ENCODE measurements around the gene OTOS.

The OTOS gene

DNA sequence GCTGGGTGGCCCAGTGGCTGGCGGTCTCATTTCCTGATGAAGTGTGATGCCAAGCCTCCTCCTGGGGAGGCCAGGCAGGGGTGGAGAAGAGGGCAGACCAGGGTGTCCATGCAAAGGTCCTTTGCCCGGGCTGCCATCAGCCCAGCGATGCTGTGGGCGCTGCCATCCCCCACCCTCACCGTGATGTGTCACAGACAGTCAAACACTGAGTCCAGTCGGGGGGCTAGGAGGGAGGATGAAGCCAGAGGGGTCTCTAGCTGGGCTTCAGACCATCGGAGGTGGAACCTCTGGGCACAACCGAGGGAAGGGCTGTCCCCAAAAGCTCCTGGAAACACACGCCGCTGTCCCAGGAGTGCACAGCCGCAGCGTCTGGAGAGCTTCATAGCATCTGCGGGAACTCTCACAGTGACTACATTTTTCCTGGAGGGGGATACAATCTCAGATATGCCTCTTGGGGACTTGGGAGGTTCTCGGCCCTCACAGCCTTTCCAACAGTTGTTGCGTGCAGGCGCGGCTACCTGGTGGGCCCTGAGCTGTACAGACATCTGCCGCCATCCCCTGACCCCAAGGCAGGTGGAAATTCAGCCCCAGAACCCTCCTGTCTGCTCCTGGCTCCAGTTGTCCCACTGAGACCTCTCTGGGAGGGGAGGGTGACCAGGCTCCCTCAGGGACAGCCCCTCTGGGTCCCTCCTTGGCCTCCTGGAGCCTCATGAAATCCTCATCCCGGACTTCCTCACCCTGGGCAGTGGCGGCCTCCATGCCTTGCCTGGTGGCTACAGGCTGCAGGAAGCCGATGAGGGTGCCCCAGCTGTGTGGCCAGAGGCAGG is 26.5 kb upstream of the OTOS start:
- DNase-seq = no peak

DNA sequence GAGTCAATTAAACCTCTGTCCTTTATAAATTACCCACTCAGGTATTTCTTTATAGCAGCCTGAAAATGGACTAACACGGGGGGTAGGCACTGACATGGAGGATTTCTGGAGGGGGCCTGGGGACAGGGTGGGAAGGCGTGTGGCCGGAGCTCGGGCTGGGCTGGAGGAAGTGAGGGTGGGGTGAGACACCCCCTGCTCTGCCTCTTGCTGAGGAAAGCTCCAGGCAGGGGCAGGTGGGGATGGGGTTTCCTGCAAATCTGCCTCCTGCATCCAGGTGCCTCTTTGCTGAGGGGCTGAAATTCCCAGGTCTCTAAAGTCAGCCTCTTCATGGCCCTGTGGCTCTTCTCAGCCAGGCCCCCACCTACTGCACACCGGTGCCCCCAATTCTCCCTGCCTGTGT is 25.7 kb upstream of the OTOS start:
- DNase-seq = no peak

DNA sequence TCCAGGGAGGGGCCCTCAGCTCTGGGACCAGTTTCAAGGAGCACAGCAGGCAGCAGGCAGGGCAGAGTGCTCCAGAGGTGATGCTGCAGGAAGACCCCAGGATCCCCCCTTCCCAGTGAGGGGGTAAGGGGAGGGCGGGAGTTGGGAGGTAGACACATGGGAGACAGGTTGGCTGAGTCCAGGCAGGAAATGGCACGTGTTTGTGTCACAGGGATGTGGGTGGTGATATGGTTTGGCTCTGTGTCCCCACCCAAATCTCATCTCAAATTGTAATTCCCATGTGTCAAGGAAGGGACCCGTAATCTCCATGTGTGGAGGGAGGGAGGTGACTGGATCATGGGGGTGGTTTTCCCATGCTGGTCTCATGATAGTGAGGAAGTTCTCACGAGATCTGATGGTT is 25.2 kb upstream of the OTOS start:
- DNase-seq = no peak

DNA sequence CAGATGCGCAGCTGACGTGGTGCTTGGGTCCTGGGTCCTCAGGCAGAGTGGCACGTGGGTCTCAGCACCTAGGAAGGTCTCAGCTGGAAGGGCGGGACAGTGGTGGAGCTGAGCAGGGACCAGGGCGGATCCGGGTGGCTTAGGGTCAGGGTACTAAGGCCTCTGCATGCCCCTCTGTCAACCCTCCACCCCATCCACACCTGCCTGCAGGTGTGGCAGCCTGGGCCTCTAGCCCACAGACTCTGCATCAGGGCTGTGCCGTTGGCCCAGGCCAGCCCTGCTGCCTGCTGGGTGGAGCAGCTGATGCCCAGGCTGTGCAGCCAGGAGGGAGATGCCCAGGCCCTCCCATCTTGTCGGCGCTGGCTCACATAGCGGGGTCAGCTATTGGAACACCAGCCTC is 24.6 kb upstream of the OTOS start:
- no peak for DNase-seq

DNA sequence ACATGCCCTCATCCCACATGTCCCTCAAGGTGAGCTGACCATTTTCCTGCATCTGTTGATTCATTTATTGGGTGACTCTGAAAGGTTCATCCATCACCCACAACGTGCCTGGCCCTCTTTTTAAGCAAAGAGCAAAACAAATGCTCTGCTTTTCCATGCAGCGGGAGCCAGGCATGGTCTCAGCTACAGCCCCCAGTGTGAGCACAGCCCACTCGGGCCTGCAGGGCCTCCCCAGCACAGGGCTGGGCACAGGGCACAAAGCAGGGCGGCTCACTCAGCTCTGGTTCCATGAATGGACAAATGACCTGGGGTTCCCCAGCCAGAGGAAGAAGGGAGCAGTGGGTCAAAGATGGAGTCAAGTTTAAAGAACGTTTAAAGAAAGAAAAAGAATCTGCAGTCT is 24.1 kb upstream of the OTOS start:
- DNase-seq = no peak

DNA sequence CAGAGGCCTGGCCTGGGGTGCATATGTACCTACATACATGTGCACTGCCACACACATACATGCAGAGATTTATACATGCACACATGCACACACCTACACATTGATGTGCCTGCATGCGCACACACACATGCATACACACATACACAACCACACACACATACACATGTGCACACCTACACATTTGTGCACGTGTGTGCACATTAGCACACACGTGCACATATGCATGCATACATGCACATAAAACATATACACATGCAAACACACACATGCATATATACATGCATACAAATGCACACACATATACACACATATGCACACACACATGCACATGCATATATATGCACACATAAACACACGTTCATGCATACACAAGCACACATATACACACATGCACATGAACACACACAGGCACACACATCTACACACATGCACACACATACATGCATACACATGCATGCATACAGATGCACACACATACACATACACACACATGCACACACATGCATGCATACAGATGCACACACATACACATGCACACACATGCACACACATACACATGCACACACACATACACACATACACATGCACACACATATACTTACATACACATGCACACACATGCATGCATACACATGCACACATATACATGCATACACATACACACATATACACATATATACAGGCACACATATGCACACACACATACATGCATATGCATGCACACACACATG is 23.6 kb upstream of the OTOS start:
- DNase-seq = no peak

DNA sequence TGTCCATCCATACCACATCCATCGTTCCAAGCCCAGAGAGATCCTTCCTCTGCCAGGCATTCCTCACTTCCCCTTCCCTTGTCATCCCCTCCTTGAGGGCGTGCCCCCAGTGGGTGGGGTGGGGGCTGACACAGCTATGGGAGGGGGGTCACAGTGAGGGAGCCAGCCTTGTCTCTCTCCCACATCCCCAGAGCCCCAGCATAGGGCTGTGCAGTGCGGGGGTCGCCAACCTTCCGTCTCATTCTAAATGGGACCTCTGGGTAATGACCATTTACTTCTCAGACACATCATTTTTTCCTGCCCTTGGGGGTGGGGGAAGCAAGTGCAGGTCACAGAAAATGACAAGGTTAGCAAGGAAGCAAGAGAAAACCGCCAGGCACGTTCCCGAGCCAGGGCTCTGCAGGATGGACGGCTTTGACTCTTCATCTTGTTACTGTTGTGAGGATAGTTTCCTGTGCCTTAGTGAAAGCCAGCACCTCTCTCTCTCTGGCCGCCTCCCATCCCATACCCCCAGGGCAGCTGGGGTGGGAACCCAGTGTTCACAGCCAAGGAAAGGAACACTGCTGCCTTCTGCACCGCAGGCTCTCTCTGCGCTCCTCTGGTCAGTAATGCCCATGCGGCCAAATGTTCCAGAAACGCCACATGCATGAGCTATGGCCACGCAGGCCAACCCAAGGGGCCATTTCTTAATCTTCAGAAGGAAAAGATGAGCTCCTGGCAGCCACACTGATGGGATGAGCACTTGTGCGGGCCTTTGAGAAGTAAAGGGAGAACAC is 22.7 kb upstream of the OTOS start:
- DNase-seq = no peak

DNA sequence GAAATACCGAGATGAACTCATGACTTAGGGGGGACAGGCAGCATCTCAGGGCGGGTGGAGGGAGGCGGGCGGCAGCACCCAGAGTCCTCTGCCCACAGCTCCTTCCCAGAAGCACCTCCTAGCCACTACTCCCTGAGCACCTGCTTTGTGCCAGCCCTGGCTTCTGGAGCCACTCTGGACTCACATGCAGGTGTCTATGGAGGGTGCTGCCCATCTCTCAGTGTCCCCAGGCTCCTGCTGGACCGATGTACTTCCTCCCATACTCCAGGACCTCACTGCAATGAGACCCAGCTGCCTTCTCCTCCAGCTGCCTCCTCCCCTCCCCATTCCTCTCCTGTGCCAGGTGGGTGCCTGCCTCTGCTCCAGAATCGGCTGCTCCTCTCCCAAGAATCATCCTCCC is 22.1 kb upstream of the OTOS start:
- no peak for DNase-seq

DNA sequence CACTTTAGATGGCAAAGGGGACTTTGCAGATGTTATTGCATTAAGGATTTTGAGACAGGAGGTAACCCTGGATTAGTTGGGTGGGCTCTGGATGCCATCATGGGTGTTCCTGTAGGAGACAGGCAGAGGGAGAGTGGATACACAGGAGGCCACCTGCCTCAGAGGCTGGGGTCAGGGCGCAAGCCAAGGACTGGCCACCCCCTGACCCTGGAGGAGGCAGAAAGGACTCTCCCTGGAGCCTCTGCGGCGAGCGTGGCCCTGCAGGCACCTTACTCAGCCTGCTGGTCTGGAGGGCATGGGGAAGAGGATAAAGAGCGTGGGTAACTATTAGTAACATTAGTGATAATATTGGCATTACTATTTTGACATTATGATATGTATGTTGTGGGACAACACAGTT is 21.6 kb upstream of the OTOS start:
- DNase-seq = no peak

DNA sequence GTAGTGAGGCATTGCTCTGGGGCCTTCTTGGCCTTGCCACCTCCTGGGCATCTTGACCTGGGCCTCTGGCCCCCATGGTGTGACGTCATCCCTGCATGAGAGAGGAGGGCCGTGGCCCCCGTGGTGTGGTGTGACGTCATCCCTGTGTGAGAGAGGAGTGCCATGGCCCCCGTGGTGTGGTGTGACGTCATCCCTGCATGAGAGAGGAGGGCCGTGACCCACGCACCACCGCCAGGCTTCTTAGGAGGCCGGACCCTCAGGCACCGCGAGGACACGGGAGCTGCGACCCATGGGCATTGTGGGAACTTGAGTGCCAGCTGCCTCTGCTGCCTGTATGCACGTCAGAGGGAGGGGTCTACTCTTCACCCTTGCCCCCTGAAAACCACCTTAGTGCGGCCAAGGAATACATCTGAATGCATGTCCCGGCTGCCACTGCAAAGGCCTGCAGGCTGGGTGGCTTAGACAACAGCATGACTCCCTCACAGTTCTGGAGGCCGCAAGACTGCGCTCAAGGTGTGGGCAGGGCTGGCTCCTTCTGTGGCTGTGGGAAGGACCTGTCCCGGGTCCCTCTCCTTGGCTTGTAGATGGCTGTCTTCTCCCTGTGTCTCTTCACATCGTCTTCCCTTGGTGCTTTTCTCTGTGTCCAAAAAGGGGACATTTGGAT is 20.8 kb upstream of the OTOS start:
- no peak for DNase-seq

DNA sequence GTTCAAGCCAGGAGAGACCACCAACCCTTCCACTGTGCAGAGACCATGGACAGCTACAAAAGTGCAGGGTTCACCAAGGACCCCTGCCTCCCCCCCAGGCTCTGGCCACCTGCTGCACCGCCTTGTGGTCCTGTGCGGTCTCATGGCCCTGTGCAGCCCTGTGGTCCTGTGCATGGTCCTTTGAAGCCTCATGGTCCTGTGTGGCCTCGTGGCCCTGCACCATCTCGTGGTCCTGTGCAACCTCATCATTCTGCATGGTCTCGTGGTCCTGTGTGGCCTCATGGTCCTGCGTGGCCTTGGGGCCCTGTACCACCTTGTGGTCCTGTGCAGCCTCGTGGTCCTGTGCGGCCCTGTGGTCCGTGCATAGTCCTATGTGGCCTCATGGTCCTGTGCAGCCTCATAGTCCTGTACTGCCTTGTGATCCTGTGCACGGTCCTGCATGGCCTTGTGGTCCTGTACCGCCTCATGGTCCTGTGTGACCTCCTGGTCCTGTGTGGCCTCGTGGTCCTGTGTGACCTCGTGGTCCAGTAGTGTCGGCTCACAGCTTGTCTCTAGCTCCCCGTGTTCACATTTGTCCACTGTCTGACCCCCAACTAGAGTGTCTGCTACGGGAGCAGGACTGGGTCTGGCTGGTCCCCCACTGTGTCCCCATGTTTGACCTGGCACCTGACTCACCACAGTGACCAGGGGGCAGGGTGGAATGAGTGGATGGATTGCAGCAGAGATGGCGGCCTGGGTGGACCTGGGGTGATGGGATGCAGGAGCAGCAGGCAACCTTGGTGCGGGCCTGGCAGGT is 20.0 kb upstream of the OTOS start:
- DNase-seq = no peak

DNA sequence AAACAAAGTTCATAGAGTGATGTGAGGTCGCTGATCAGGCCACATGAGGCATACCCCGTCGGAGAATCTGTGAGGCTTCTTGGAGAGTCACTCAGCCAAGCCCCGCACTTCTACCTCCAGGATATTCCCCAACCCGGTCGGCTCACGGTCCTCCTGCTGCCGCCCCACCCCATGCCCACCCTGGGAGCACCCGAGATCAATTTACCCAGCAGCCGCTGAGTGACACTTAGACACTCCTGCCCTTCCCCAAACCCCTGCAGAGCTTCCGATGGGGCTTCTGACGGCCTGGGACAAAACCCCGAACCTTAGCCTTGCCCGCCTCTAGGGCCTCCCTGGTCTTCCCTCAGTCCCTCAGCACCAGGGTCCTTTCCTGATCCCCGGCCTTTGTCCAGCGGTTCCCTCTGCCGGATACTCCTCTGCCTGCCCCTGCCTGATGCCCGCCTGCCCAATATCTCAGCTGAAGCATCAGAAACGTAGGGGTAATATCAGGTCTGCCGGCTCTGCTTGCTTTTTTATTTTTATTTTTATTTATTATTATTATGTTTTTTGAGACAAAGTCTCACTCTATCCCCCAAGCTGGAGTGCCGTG is 18.9 kb upstream of the OTOS start:
- no peak for DNase-seq

DNA sequence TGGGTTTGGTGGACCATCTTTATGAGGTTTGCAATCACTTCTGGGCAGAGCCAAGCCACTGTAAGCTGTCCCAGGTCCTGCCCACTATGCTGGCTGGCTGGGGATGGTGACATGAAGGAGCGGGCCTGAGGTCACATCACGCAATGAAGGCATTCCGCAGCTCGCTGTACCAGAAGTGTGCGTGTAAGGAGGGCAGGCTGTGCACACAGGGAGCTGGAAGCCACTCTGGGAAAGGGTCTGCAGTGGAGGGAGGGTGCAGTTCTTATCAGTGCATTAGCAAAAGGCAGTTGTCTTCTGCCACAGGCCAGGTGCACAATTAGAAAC is 16.7 kb upstream of the OTOS start:
- no peak for DNase-seq

DNA sequence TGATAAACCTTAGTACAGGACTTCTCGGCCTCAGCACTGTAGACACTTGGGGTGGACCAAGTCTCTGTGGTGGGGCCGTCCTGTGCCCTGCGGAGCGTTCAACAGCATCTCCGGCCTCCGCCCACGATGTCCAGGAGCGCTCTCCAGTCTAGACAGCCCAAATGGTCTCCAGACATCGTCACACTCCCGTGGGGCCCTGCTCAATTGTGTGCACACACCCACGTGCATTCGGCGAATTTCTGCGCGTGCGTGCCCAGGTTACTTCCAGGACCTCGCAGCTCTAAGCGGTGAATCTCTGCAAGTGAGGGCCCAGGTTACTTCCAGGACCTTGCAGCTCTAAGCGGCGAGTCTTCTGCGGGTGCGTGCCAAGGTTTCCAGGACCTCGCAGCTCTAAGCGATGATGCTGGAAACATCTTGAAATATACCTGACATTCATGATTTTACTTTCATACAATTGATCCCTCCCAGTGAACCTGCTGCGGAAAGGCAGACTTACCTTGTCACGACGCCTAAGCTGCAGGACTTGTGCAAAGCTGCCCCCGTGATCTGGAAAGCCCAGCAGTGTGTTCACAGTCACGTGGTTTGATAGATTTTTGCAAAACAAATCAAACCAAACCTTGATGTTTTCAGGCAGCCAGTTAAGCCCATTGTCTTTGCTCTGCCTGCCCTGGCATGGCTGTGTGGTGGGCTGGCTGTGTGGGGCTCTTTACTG is 16.1 kb upstream of the OTOS start:
- no peak for DNase-seq

DNA sequence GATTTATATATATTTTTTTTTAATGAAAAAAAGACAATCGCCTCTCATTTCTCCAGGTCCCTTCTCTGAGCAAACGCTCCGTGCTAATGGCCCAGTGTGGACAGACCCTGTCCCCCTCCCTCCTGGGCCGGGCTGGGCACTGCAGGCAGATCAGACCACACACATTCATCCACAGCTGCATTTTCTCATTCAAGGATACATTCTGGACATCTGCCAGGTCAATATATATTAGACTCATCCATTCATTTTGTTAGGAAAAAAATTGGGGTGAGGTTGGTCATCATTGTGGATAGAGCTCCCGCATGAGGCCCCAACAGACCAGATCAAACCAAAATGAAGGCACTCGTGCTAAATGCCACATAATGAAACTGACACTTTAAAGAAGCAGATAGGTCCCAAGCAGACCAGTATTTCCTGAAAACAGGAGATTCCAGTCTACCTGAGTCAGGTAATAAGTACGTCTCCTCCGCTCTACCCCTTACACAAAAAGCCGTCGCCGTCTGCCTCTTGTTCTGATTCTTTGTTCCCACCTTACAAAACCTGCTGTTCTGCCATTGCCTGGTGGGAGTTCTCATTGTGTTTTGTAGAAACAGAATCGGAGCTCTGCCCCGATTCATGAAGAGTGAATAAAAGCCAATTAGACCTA is 15.4 kb upstream of the OTOS start:
- no peak for DNase-seq

DNA sequence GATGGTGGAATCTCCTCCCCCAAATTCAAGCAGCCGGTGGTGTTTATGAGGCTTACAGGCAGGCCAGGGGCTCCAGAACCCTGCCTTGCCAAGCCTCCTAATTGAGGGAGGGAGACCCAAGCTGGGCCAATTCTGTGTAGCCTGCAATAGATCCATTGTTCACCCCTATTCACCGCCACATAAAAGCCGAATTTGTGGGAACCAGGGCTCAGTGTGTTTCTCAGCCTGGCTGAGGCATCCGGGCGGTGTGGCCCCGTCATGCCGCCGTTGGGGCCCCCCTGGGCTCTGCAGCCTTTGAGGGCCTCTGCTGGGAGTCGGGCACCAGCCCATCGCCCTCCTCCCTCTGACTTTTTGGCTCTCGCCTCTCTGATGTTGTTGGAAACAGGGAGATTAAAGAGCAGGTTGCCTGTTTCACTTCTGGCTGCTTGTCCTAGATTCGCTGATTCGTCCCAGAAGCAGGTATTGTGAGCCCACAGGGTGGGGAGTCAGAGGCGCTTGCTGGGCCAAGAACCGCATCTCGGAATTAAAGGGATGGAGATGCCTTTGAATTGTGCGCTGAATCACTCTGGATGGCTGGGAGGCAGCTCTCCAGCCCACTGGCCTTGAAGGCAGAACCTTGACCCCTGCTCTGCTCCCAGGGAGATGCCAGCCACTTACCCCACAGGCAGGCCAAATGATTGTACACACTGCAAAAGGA is 14.7 kb upstream of the OTOS start:
- DNase-seq = no peak

DNA sequence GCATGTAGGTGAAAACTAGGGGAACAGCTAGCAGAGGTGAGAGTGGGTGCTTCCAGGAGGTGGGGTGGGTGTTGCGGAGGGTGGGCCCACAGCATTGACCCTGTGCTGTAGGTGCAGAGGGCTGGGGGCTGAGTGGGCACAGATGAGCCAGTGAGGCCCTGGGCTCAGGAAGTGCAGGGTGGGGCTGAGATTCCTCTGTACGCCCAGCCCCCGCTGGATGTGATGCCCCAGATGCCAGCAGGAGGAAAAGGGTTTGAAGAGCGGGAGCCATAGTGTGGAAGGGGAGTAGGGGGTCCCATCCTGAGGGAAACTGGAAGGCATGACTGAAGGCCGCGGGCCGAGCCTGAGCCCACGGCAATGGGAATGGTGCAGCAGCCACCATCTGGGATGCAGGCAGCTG is 14.1 kb upstream of the OTOS start:
- DNase-seq = no peak

DNA sequence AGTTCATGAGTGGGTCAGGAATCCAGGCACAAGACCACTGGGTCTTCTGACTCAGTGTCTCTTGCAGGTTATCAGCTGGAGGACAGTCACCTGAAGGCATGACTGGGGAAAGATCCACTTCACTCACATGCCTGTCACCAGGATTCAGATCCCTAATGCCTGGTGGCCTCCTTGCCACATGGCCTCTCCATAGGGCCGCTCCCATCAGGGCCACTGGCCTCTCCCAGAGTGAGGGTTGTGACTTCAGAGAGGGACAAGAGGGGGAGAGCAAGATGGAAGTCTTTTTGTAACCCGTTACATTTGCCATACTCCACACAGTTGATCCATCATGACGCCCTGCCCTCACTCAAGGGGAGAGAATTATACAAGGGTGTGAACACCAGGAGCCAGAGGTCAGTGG is 13.0 kb upstream of the OTOS start:
- DNase-seq = no peak

DNA sequence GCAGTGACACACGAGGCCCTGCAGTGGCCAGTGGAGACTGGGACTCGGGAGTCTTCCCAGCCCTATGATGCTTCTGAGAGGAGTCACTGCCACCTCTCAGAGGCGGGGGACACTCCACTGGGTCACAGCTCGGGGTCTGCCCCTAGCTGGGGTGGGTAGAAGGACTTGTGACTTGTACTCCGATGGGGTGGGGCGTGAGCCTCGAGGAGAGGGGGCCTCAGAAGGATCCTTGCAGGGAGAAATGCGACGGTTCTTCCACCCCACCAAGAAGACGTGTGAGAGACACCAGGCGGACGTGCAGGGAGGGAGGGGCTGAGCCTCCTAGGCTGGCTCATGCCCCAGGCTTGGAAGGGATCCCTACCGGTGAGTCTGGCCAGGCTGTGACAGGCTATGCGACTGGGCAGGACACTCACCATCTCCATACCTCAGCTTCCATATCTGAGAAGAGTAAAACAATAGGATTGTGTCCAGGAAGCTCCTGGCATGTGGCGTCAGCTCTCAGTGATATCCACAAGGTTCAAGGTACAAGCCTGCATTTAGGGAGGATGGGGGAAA is 11.1 kb upstream of the OTOS start:
- DNase-seq = no peak
